ENCODE results near the gene IRAK2. TPM values are rescaled to one million over a fixed set of nuclear protein-coding genes. Genes with fewer than 3 reads are reported as not detected.

The IRAK2 gene
- total and polyA plus RNA-seq, 2 of the 8 experiments (the other 6 are each of a cell fraction or from before 2014, with no cell fraction given), result 1.5 TPM

DNA sequence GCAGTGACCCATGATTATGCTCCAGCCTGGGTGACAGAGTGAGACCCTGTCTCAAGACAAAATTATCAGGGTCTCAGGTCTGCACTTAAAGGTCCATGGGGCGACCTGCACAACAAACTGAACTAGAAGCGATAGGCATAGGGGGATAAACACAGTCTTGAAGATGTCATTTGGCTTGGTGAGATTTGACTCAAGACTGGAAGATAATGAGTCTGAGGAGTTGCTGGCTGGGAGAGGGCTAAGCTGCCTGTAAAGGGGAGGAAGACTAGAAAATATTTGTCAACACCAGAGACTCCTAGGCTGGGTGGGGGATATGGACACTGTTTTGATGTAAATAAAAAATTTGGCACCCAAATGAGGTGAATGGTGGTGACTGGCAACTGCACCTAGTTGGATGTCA, 108.3 kb downstream of the IRAK2 start:
- no peaks in the 10 kb centered on the region for H3K27me3 ChIP-seq (replicated peaks in 1 of 4; ENCODE audit: control insufficient read depth in 3 of 4, extremely low read depth in 1 of 4, insufficient read depth in 3 of 4, low read length in 3 of 4)
- H3K4me3 ChIP-seq (ENCODE audit: extremely low read depth in 1 of 4, insufficient read depth in 2 of 4, low read depth in 3 of 4, low read length in 4 of 4), result no peak overlapping the region
- no peak overlapping the region for H3K14ac ChIP-seq (ENCODE audit: insufficient read length)
- H3K23ac ChIP-seq (ENCODE audit: insufficient read length), result no peak overlapping the region
- H3K79me1 ChIP-seq (ENCODE audit: low read depth, low read length), result peaks cover 9% of the 10 kb centered on the region
- no peak overlapping the region for H2BK20ac ChIP-seq (ENCODE audit: low read length)
- ChIA-PET POLR2A (ENCODE audit: partially characterized antibody) (interaction anchor here (1.2 kb wide), 2 partner anchors 15 to 26 kb away, joined by 3 read pairs; no protein-coding TSS in a partner anchor), CTCF (ENCODE audit: partially characterized antibody) (interaction anchor here (0.7 to 5.2 kb wide), 6 partner anchors 9 to 17 kb away, joined by 3 to 29 read pairs (median 6); no protein-coding TSS in a partner anchor)
- H2BK15ac ChIP-seq (ENCODE audit: low read length), result no peak overlapping the region
- no peak overlapping the region for H4K5ac ChIP-seq (ENCODE audit: insufficient read length, low read depth, low read length)
- no peak overlapping the region for H3K4me2 ChIP-seq (ENCODE audit: insufficient read depth in 1 of 2, low read depth in 2 of 2, low read length in 2 of 2)
- H3K4ac ChIP-seq (replicated peaks; ENCODE audit: insufficient read length, low read depth, low read length), result no peak overlapping the region
- H2AFZ ChIP-seq (ENCODE audit: low read length), result no peak overlapping the region
- DNase-seq (ENCODE audit: low read depth in 1 of 2, low spot score in 2 of 2) (no peak), FAIRE-seq (no peak)
- H2BK5ac ChIP-seq (ENCODE audit: low read depth, low read length), result no peak overlapping the region
- H4K20me1 ChIP-seq (replicated peaks in 1 of 2; ENCODE audit: control insufficient read depth in 1 of 2, insufficient read depth in 2 of 2, low read length in 2 of 2), result peaks cover 4 to 14% of the 10 kb centered on the region in 2 experiments
- WGBS, 2 experiments (ENCODE audit: extremely low coverage in 1 of 2, insufficient coverage in 1 of 2, insufficient read length in 1 of 2, insufficient replicate concordance in 2 of 2, low coverage in 1 of 2, low lambda C conversion rate in 2 of 2, missing lambda C conversion rate in 1 of 2), result 90% methylated on average over 2 of the region's 2 CpGs; no CpG with 5 or more reads in 1 of the 2 experiments
- no peak overlapping the region for H2BK12ac ChIP-seq (ENCODE audit: low read depth, low read length)
- H2BK120ac ChIP-seq (replicated peaks; ENCODE audit: low read depth, low read length), result no peak overlapping the region
- H3K56ac ChIP-seq (replicated peaks; ENCODE audit: insufficient read length, low read depth, low read length), result no peak overlapping the region
- H4K91ac ChIP-seq (replicated peaks; ENCODE audit: insufficient read length, low read length), result no peak overlapping the region
- H3K79me2 ChIP-seq (ENCODE audit: control insufficient read depth in 1 of 2, insufficient read depth in 2 of 2, low read length in 2 of 2), result peaks cover 0 to 44% of the 10 kb centered on the region in 2 experiments; a peak in 2 of 4 replicates
- H4K8ac ChIP-seq (ENCODE audit: extremely low read depth, insufficient read depth, low read length), result no peak overlapping the region
- no peaks in the 10 kb centered on the region for H3K9me3 ChIP-seq (ENCODE audit: insufficient read depth in 2 of 2, low read depth in 1 of 2, low read length in 1 of 2)
- no peak overlapping the region for H3K27ac ChIP-seq (ENCODE audit: low read depth, low read length)
- H2AK5ac ChIP-seq (ENCODE audit: low read depth, low read length), result no peak overlapping the region
- H3K18ac ChIP-seq (ENCODE audit: extremely low read depth, low read length), result no peak overlapping the region
- H3K23me2 ChIP-seq (ENCODE audit: low read depth, low read length), result no peaks in the 10 kb centered on the region
- peaks cover 9 to 18% (median 14%) of the 10 kb centered on the region in 4 experiments; a peak in 7 of 8 replicates for H3K36me3 ChIP-seq (ENCODE audit: control insufficient read depth in 2 of 4, insufficient read depth in 4 of 4, low read length in 3 of 4)
- no peak overlapping the region for H3K9ac ChIP-seq (replicated peaks in 1 of 4; ENCODE audit: extremely low read depth in 1 of 4, low read depth in 3 of 4, low read length in 3 of 4)
- H3K4me1 ChIP-seq (replicated peaks in 1 of 4; ENCODE audit: control insufficient read depth in 3 of 4, insufficient read depth in 4 of 4, low read length in 3 of 4), result no peaks in the 10 kb centered on the region
- TF ChIP-seq RXRA (IDR thresholded peaks at IDR 0.05; ENCODE audit: insufficient read depth, low read depth, low read length), result no peak

Measured in H1 (cell line).